Hematopoietic multipotent progenitor cell (in vitro differentiated cells): ENCODE measurements around the gene EPHB3. TPM values are rescaled to one million over a fixed set of nuclear protein-coding genes. Genes with fewer than 3 reads are reported as not detected.

Experiments
- DNase-seq, 3 donors: peaks; one replicate each; pipeline ENCODE4 v3.0.0-alpha.2; 2011 to 2015; ENCODE audit warnings: low read depth in 2 of 3, low spot score in 2 of 3
- total RNA-seq: library from RNA; depleted of rRNA; stranded (reverse); fragments of >200 nt; gene quantifications from one replicate; pipeline ENCODE4 v1.2.3, GENCODE V29; 2012

Gene EPHB3
- total RNA-seq, 1 donor, result 0.54 TPM

DNA sequence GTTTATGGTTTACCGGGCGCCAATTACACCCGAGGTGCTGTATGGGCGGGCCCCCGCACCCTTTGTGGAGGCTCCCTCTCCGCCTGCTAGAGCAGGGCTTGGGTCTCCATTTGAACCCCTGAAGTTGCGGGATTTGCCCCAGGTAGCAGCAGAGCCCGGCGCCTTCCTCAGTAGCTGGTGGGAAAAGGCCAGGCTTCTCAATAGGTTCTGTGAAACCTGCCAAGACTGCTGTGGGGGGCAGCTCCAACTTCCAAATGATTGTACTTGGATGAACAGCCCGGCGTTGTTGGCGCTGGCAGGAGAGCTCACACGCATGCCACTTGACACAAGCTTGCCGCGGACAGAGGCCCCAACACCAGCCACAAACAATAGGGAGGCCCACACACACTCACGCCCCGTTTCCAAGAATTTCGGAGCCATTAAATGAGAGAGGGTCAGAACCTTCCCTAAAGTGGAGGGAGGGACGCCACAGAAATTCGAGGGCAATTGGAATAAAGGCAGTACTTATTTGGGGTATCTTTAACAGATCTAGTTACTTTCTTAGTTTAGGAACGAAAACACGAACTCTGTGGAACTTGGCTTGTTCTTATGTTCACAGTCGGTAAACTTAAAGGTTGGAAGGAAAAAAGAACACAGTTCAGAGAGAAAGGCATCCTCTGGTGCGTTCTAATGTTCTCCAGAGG, 1.4 kb downstream of the EPHB3 start:
- DNase-seq, result no peak

DNA sequence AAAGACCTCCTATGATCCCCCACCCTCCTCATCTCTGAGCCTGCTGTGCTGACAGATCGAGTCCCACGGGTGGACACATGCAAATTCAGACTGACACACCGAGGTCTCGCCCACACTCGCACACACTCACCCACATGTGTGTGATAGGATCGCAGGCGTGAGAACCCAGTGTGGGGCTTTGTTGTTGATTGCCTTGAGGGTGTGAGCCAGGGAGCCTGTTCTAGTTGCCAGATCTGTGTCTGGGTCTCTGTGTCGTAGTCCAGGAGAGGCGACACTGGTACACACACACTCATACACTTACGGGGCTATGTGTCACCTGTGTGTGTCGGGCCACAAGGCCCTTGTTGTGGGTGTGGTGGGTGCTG, 2.0 kb downstream of the EPHB3 start:
- DNase-seq, result no peak

DNA sequence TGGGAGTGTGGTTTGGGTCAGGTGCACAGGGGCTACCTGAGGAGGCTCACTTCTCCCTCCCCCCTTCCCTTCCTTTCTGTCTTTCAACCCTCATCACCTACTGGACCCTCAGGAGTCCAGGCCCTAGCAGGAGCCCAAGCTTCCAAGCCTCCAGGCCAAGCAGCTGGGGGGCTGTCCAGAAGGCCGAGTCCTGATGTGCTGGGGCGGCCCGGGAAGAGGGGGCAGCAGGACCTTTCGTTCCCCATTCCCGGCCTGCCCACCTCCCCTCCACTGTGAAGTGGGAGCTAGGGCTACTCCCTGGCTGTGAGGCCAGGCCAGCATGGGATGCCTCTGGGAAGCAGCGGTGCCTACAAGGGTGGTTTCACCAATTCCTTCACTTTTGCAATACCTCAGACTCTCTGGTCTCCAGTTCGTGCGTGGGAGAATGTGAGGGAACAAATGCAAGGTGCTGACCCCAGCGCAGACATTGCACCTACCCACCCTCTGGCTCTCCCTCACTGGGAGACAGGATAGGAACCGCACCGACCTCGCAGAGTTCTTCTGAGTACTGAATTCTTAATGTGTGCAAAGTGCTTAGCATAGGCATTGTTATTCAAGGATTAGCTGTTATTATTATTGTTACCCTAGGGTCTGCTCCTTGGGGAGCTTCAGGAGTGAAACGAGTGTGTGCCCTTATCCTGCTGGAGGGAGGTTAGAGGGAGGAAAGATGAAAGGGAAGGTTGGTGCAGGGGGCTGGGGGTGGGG, 2.5 kb downstream of the EPHB3 start:
- no peak for DNase-seq

DNA sequence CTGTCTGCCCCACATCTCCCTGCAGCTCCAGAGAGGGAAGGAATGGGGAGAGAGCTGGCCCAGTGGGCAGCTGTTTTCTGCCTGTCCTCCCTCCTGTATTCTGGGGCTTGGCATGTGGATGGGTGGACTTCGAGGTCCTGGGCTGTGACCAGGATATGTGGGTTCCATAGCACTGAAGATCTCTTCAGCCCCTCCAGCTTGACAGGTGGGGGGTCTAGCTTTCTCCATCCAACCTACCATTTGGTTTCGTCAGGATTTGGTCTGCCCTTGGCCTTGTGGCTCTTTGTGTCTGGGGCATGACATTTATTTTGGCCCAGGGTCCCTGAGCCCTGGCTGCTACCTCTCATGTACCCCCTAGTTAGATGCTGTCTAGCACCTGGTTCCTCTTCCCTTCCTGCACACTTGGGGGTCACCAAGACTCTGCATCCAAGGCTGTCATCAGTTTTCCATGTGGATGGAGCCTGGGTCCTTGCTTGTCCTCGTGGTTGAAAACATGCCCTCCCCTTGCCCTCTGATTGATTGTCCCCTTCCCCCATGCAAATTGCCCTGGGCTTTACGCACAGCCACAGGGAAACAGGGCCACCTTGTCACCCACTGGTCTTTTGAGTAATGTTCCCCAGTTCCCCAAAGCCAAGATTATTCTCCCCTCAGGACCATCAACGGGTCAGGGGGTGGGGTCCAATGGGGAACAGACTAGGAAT, 3.2 kb downstream of the EPHB3 start:
- DNase-seq, result no peak

DNA sequence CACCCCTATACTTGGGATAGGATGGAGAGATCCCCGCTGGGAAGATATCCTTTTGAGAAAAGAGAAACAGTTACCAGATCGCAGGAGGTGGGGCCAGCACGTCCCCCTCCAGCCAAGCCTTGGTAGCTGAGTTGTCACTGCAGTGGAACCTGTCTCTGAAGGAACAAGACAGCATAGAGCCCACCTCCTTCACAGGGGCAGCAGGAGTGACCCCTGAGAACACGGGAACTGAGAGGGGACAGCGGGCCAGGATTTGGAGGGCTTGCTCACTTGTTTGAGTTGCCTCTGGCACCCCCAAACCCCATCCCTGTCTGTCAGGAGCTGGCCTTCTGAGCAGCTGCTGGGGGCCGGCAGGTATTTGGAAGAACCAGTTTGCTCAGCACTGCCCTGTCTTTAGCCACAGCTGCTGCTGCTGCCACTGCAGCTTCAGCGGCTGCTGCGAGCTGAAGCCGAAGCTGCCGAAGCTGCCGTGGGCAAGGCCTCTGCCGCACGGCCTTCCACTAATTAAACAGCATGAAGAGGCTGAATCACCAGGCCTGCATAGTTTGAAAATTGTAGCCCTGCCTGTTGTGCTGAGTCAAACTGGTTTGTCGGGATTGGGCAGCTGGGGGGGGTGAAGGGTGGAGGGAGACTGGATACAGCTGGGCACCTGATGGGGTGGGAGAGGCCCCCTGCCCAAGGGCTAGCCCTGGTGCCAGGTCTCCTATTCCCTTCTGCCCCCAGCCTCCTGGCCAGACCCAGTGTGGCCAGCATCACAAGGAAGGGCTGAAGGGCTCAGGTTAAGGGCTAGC, 4.0 kb downstream of the EPHB3 start:
- DNase-seq, result no peak

DNA sequence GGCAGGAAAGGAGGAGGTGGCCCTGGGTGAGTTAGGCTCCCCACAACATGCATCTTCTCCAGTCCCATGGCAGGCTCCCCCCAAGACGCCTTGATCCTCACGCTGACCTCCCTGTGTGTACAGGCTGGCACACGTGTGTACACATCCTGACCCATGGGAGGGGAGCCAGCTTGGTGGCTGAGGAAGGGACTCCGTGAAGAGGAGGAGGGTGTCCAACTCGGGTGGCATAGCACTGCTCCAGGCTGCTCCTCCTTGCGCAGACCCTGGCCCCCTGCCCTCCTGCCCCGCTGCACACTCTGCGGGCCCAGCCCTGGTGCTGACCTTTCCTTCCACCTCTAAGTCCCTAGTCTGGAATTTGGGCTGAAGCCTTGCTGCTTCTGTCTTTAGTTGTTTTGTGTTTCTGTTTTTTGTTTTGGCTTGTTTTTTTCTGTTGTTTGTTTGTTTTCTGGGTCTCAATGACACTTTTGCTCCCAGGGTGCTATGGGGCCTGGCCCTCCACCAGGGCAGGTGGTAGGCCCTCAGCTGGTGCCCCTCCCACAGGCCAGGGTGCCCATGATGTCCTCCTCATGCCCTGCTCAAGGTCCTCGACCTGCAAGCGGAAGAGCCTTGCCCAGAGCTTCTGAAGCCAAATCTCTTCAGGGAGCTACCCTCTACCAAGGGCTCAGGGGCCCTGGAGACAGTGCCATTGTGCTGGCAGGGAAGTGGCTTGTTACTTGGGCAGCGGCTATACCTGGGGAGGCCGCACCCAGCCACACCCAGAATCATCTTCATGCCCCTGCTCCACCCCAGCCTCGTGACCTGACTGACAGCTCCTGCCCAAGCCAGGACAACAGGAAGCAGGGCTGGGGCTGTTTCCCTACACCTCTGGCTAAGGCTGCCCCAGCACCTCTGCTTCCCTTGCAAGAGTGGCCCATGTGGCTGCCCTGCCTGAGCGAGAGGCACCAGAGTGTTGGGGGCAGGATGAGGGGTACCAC, 5.1 kb downstream of the EPHB3 start:
- DNase-seq, result no peak

DNA sequence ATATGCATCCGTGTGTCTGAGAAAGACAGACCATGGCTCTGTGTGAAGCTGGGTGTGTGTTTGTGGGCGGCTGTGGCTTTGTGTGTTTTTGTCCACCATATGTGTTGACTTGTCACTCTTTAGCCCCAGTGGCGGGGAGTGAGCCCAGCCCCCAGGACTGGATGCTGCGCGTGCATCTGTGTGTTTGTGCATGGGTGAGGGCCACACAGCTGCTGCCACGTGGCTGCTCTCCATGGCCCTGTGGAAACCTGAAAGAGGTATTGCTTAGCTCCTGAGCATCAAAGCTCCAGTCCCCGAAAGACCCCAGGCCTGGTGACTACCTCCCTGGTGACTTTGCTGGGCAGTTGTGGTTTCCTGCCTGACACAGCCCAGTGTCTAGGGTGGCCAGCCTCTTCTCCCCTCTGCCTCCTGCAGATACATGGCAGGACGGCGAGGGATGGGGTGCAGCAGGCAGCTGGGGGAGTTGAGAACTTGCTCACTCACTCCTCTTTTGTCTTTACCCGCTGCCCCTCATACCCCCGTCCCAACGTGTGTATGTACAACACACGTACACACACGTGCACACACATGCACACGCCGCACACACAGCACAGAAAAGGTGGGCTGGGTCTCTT, 6.5 kb downstream of the EPHB3 start:
- DNase-seq, result no peak

DNA sequence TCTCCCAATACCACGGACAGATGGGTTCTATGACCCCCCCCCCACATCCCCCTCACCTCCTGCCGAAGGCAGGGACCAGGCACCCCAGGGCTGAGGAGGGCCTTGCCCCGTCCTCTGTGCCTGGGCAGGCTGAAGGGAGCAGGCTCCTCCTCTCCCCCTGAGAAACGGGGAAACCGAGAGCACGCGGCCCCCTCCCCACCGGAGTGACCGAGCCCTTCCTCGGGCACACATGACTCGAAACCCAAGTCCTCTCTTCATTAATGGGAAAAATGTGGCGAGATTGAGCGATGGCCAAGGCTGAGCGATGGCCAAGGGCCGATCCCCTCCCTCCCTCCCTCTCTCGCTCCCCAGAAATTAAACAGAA, 7.0 kb downstream of the EPHB3 start:
- no peak for DNase-seq

DNA sequence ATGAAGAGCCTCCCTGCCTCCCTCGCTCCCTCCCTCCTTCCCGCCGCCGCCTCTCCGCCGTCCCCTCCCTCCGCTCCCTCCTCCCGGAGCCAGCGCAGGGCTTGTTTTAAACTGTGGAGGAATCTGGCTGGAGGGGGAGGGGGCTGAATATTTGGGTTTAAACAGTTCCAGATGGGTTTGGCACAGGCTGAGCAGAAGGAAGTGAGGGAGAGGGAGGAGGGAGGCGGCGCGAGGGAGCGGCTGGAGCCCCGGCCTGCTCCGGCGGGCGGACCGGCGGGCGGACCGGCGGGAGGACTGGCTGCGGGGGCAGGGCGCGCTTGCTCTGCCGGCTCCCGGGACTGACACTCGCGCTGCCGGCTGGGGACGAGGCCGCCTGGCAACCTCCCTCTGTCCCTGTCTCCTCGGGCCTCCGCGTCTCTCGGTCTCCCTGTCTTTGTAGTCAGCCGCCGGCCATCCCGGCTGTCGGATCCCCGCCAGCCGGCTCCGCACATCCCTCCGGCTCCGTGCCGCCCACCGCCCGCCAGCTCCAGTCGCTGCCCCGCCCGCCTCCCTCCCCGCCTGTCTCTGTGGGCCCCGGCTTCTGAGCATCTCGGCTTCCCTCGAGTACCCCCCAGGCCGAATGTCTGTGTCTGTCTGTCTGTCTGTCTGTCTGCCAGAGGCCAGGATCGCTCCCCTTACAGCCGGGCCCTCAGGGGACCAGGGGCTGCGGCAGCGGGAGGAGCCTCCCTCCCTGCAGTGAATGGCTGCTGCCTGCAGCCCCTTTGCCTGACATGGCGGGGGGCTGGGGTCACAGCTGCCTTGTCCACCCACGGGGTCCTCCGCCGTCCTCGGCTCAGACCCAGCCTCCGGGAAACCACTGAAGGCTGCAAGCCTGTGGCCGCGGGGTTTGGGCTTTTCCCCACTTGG, 7.6 kb downstream of the EPHB3 start:
- peak in 1 of 3 donors; percentile 24 for DNase-seq

DNA sequence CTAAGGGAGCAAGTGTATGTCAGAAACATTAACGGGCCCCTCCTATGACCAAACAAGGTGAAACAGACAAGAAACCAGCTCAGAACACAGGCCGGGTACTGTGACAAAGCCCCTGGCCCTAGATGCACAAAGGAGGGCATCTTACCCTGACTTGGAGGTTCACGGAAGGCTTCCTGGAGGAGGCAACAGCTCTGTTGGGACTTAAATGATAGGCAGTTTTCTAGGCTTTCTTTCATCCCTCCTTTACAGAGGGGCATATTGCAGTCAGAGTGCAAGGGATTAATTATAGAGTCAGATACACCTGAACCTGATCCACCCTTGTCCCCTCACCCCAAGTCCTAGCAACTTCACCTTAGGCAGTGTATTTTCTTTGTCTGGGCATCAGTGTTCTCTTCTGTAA, 8.4 kb downstream of the EPHB3 start:
- DNase-seq, result no peak

DNA sequence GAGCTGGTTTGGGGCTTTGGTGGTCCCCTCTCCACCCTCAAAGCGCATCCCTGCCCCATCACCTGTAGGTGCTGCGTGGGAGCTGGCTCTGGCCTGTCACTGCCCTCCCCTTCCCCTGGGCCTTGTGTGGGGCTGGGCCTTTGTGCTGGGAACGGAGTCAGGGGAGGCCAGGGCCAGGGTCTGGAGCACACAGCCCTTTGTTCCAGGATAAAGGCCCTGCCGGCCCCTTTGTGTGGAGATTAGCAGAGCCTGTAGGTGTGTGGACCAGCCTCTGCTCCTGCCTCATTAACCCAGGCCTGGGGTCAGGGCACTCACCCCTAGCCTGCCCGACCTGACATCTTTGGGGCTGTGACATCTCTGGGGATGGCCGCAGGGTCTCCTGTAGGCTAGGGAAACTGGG, 8.9 kb downstream of the EPHB3 start:
- no peak for DNase-seq

DNA sequence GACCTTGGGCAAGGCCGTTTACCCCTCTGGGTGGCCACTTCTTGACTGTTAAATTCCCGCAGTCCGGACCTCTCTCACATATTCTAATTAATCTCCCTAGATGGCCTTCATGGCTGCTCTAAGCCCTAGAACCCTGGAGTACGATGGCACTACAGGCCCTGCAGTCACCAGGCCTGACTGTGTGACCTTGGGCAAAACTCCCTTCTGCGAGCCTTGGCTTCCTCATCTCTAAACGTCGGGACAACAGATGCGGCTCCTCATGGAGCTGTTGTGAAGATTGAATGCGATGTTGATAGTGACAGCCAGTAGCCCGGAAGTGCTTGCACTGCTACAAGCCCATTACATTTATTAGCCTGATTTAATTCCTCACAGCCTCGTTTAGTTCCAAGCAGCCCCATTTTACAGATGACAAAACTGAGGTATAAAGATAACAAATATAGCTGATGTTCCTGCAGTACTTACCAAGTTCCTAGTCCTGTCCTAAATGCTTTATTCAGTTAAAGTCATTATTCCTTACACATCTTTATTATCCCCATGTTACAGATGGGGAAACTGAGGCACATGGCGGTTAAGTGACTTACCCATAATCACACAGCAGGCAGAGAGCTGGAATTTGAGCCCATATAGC, 10.3 kb downstream of the EPHB3 start:
- no peak for DNase-seq

DNA sequence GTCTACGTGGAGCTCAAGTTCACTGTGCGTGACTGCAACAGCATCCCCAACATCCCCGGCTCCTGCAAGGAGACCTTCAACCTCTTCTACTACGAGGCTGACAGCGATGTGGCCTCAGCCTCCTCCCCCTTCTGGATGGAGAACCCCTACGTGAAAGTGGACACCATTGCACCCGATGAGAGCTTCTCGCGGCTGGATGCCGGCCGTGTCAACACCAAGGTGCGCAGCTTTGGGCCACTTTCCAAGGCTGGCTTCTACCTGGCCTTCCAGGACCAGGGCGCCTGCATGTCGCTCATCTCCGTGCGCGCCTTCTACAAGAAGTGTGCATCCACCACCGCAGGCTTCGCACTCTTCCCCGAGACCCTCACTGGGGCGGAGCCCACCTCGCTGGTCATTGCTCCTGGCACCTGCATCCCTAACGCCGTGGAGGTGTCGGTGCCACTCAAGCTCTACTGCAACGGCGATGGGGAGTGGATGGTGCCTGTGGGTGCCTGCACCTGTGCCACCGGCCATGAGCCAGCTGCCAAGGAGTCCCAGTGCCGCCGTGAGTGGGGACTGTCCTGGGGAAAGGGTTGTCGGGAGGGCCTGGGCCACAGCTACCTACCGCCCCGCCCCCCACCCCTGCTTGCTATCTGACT, 11.2 kb downstream of the EPHB3 start:
- no peak for DNase-seq

DNA sequence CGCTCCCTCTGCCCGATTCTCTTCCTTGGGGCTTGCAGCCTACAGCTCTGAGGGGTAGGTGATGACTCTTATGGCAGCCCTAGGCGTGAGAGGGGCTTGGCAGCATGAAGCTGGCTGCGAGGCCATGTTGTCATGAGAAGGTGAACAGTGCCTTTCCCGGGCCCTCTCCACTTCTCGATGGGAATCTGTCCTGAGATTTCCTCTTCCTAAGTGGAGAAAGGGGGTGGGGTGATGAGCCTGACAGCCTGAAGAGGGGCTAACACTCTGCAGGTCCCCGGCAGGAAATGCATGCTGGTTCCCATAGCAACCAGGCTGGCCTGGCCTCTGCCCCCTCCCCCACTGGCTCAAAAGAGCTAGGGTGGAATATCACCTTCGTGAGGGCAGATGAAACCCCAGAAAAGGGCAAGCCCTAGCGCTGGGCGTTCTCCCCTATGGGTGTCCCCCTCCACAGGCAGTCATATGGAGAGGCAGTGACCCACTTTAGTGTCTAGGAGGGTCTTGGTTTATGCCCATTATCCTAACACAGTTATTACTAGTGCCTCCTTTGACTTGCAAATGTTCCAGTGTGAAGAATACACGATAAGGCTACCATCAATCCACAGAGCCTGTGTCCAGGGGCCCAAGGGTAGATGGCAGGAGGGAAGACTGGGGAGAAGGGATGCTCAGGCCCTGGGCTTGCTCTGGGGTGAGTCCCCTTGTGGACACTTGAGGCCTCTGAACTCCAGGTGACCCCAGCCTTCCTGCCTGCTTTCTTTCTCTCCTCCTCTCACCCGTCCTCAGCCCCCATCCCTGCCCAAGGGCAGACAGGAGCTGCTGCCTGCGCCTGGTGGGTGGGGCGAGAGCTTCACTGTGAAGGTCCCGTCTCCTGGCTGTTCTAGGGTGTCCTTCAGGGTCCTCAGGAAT, 13.2 kb downstream of the EPHB3 start:
- DNase-seq, result no peak

DNA sequence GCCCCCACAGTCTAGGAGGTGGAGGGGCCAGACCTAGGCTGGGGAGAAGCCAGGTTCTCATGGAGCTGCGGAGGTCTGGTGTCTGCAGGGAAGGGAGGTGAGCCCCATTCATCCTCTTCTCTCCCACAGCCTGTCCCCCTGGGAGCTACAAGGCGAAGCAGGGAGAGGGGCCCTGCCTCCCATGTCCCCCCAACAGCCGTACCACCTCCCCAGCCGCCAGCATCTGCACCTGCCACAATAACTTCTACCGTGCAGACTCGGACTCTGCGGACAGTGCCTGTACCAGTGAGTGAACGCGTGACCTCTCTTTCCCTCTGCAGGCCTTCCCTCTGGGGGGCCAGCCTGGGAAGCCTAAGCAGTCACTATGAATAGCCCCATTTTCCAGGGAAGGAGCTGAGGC, 14.1 kb downstream of the EPHB3 start:
- no peak for DNase-seq

DNA sequence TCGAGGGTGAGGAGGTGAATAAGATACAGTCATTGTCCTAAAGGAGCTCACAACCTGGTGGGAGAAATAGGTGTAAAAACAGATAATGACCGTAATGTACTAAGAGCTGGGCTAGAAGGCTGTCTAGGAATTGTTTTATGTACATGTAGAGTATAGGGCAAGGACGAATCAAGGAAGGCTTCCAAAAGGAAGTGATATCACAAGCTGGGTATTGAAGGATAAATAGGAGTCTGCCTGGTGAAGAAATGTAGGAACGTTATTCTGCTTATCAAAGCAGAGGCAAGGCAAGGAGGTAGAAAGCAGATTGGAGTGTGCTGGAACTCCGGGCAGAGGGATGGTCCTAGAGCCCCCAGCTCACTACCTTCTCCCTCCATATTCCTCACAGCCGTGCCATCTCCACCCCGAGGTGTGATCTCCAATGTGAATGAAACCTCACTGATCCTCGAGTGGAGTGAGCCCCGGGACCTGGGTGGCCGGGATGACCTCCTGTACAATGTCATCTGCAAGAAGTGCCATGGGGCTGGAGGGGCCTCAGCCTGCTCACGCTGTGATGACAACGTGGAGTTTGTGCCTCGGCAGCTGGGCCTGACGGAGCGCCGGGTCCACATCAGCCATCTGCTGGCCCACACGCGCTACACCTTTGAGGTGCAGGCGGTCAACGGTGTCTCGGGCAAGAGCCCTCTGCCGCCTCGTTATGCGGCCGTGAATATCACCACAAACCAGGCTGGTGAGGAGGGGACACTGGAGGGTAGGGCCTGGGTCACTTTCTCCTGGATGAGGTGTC, 15.1 kb downstream of the EPHB3 start:
- DNase-seq, result no peak
